ENCODE data around the gene NECTIN1.

DNA sequence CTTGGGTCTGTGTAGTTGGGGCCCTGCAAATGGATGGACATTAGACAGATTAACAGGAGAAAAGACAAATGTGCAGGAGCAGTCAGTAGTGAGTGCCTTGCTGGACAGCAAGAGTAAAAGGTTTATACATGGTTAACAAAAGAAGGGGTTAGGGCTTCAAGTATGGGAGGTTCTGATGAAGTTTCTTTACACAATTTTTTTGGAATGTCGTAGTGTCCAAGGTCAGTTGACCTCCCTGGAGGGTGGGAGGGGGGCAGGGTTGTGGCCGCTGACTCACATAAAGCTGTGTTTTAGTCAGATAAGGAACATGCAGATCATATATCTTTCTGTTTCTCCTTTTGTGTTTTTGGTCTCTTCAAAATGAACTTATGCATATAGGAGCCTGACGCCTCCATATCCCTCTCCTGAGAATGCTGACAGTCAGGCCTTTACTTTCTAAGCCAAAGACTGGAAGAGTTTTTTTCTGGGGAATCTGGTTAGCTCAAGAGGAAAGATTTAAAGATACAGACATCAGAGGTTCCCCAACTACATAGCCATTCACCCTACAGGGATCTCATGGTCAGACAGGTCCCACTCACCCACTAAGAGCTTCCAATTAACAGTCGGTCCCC lies 134.3 kb downstream of the NECTIN1 start:
- TF ChIP-seq POLR2A (IDR thresholded peaks at IDR 0.05; ENCODE audit: low read length), result no peak
- no peak for TF ChIP-seq GATA1 (IDR thresholded peaks at IDR 0.05; ENCODE audit: low read depth, low read length)
